Ecto neural progenitor cell (in vitro differentiated cells): ENCODE measurements around the gene RNMT.
"Not testable (repeated sequence)": the region's sequence is repeated elsewhere in the genome, so short reads cannot be mapped to it uniquely, and the experiment has no call there.

Experiments used
- DNase-seq: peaks from one replicate; pipeline ENCODE4 v3.0.0-alpha.2; 2018; ENCODE audit warnings: low spot score

The RNMT gene

DNA sequence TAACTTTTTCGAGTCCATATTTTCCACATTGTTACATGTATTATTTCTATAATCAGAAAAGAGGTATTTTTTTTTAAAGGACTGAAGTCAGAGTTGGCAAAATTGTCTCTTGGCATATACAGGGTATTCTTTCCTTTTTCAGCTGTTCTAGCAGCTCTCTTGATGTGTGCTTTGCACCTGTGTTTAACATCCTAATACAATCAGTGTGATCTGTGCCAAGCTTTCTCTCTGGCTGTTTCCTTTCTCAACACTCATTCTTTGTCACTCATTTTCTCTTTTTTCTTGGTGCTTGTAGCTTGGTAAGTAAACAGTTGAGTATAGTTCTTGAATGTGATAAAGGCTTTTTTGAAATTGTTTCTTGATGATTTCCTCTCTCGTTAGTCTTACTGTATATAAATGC, 9.2 kb downstream of the RNMT start:
- no peak for DNase-seq

DNA sequence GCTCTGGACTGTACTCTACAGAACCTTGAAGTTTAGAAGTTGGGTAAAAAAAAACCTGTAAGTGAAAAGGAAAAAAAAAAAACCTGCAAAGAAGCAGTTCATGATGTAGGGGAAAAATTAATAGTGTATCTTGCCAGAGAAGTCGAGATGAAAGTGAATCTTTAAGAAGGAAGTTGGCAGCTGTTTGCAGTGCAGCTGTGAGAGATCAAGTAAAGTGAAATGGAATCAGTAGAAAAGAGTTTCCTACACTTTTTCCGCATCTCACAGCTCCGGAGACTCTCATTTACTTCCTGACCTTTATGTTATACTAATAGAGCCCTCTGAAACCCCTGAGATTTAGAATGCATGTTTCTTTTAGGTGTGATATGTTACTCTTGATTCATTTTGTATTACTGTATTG, 19.2 kb downstream of the RNMT start:
- no peak for DNase-seq

DNA sequence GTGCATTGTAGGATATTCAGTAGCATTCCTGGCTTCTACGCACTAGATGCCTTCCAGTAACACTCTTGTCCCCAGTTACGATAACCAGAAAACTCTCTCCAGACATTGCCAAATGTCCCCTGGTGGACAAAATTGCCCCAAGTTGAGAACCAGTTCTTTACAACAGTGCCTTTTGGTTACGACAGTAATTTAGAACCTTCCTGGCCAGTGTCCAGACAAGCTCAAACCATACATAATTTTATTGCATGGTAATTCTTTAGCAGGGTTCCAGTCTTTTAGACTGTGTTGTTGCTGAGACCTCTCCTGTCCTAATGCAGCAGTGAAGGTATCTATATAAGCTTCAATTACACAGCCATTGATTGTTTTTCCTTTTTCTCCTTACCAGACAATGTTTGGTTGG, 20.2 kb downstream of the RNMT start:
- DNase-seq = no peak

DNA sequence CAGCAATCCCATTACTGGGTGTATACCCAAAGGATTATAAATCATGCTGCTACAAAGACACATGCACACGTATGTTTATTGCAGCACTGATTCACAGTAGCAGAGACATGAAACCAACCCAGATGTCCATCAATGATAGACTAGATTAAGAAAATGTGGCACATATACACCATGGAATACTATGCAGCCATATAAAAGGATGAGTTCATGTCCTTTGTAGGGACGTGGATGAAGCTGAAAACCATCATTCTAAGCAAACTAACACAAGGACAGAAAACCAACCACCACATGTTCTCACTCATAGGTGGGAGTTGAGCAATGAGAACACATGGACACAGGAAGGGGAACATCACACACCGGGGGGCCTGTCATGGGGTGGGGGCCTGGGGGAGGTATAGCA, 25.1 kb downstream of the RNMT start:
- DNase-seq = not testable (repeated sequence)

DNA sequence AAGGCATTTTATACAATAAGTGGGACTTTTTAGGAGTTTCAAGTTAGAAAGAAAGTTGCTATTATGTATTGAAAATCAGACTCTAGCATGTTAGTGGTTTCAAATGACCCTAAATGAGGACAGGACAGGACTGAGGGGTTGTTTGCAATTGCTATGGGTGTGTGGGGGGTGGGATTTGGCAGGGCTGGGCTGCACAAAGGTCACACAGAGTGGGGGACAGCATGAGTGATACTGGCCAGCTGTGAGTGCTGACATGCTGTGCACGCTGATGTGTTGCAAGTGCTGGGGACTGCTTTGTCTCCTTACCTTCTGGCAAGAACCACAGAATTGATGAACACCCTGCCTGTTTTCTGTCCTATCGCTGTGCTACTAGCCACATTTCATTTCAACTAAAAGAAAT, 29.8 kb downstream of the RNMT start:
- DNase-seq = no peak

DNA sequence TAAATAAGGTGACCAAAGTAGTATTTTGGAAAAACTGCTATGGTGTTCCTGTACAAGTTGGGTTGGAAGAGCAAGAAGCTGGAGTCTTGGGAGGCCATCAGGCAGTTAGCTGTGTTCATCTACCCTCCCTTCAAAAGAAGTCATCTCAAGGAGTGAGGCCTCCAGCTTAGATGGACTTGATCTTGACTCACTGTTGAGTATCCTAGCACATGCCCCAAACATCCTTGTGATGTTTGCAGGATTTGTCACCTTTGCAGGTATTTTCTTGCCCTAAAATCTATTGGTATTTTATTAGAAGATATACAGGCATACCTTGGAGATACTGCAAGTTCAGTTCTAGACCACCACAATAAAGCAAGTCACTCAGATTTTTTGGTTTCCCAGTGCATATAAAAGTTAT, 30.2 kb downstream of the RNMT start:
- DNase-seq = no peak

DNA sequence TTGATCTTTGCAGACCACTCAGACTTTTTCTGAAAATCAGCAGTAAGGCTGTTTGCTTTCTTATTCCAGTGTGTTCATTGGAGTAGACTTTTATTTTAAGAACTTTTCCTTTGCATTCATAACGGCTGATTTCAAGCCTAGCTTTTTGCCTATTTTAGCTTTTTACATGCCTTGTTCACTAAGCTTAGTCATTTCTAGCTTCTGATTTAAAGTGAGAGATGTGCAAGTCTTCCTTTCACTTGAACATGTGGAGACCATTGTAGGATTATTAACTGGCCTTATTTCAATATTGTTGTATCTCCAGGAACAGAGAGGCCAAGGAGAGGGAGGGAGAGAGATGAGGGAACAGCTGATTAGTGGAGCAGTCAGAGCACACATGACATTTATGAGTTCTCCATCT, 32.1 kb downstream of the RNMT start:
- DNase-seq = no peak

DNA sequence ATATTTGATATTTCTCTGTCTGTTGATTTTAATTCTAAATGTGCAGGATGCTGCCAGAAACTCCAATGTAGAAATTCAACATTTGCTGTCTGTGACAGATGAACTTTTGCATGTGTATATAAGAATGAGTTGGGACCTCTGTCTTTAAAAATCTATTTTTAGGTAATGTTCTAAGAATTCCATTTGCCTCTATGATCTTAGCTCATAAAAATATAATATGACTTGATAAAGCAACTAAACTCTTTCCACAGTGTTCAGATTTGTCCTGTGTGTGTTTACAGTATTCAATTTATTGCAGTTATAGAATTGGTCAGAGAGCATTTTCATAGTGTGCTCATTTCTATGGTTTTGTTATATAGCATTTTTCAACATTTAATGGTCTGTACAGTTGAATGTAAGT, 33.6 kb downstream of the RNMT start:
- no peak for DNase-seq

DNA sequence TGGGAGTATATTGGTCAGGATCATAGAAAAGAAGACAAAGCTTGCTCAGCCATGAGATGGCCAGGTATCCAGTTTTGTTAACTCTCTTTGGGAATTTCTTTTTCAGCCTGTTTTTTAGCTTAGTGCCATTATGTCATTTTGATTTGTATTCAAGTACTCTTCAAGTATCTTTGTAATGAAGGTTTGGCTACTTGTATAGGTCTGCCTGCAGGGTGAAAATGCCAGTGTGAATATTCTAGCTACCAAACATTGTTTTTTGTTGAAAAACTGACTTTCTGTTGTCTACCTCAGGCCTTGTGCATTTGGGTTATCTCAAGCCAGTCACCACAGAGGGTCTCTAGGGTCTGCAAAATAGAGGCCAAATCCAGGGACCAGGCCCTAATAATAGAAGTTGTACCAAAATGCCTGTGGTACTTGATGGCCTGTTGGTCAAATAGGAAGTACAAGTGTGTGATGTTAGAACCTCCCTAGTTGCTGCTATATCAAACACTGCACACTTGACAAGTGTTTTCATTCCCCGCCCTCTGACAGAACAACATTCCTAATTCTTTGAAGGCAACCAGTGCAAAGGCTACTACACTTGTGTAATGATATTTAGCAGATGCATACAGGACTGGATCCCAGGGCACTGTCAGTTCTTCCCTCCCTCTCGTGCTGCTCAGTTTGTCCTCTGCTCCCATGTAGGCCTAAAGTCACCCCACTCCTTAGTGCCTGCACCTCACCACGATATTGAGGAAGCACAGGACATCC, 36.4 kb downstream of the RNMT start:
- no peak for DNase-seq

DNA sequence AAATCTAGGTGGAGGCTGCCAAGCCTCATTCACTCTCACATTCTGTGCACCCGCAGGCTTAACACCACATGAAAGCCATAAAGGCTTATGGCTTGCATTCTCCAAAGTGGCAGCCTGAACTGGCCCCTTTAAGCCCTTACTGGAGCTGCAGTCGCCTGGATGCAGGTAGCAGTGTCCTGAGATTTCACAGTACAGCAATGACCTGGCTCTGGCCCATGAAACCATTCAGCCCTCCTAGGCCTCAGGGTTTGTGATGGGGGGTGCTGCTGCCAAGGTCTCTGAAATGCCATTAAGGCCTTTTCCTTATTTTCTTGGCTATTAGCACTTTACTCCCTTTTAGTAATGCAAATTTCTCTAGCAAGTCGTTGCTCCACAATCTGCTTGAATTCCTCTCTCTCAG, 48.6 kb downstream of the RNMT start:
- no peak for DNase-seq

DNA sequence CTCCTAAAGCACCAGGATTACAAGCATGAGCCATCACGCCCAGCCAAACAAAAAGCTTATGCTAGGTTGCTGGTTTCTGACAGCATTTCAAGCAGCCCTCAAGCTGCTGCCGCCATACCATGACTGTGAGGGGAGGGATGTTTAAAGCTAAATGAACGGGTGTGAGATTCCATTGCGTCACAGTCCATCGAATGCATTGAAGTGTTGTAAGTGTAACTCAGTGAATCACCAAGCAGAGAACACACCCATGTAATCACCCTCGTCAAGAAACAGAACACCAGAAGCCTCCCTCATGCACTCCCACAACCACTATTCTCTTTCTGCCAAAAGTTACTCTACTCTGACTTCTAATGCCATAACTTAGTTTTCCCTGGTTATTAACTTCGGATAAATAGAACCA, 64.7 kb downstream of the RNMT start:
- DNase-seq = no peak

DNA sequence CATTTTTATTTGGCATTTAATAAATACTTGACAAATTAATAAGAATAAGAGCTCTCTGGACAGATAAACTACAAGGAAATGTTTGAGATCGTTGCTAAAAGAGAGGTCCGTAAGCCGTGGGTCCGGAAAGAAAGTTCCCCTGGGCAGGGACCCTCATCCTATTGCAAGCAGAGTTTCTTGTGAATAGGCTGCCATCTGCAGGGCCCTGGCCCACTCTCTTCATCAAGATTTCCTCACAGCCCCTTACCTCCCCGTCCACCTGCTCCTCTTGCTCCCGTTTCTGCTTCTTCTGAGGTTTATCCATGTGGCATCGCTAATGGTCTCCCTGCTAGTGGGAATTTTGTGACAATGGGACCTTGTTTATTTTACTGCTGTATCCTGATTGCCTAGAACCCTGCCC, 67.3 kb downstream of the RNMT start:
- no peak for DNase-seq

DNA sequence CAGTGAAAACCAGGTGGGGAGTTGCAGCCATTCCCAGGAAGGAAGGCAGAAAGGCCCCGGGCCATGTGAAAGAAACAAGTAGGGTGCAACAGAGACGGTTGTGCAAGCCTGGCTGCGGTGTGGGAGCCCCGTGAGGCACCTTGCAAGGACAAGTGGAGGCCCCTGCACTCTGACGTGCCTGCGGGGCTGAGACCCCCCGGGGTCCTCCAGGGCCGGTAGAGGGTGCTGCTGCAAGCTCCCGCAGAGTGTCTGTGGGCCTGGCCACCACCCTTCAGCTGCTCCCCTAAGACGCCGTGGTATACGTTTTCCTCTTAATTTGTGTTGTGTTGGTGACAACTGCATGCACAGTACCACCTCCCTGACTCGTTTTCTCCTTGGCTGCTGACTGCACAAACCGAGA, 70.0 kb downstream of the RNMT start:
- DNase-seq = no peak

DNA sequence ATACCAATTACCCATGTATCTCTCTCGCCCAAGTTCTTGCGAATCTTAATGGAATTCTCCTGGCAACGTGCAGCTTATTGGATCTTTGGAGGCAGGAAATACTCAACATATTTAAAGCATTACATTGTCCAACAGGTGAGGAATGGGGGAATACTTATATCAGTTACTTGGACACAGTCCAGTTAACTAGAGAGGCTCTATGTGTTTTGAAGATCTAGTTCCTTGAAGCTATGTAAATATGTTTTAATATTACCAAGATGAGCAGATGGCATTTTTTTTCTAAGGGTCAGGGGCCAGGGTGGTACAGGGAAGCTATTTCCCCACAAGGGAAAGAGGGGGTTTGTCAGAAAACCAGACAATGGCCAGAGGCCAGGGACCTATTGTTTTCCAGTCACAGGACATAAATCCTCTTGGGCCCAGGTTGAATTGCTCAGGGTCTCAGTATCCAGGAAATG, 70.7 kb downstream of the RNMT start:
- no peak for DNase-seq

DNA sequence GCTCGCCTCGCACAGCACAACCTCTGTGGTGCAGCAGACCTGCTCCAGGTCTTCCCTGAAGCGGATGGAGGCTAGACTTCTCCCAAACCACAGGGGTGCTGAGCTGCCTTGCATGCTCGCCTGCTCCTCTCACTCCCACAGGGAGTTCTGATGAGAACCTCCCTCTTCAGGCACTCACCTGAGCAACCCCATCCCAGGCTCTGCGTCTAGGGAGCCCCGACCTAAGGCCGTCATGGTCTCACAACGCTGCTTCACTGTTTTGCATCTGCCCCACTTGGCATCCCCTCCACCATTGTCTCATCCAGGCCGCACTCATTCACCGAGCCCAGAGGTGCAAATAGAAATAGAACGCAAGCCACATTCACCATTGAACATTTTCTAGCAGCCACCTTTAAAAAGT, 72.9 kb downstream of the RNMT start:
- no peak for DNase-seq

DNA sequence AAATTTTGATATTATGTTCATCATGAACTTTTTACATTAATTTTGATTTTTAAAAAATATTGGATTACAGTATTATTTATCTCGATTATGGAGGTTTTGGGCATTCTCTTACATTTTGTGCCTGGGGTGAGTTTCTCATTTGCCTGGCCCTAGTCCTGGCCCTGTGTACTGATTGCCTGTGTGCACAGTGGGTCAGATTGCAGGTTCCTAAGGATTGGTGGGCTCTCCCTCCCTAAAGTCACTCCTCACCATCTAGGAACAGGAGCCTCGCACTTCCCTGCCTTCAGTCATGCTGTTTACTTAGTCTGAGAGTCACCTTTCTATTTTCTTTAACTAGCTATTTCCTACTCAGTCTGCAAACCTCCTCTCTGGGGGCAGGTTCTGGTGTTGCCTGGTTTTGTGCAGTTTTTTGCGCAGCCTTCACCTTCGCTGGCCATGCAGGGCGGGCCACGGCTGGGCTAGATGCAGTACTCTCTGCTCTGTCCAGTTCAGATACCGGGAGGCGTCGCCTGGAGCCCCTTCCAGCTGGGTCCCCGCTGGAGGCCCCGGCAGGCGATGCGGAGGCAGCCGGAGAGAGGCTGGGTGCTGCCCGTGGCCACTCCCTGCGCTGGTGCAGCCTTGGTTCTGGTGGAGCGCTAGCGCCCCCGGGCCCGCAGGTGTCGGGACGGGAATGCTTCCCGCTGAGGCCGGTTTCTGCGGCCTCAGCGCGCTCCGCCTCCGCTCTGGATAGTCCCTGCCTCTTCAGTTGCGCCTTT, 74.2 kb downstream of the RNMT start:
- peak; percentile 74 for DNase-seq

DNA sequence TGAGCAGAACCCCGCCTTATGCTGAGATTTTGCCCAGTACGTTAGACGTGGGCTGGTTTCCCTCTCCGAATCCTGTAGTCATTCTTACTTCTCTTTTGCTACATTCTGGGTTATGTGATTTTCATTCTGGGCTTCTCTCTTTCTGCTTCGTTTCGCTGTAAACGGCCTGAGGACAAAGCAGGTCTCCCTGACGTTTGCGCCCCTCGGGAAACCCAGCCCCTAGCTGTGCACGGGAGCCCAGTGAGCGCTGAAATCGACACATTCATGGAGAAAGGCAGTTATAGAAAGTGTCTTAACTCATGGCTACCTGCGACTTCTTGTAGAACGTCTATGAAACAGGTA, 74.8 kb downstream of the RNMT start:
- DNase-seq = no peak

DNA sequence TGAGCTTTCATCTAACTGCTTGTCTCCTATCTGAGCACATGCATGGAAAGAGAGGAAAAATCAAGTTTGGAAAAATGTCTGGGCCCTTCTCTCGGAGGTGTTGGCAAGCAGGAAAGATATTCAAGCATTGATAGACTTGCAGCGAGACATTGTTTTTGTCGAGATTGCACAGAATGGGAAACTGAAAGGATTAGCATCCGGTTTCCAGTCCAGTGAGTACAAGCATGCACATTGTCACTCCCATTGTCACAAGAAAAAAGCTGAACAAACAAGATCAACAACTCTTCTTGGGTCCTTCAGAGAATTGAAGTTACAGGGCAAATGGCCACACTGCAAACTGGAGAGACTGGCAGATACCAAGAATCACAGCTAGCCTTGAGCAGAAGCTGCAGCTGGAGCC, 77.8 kb downstream of the RNMT start:
- no peak for DNase-seq

DNA sequence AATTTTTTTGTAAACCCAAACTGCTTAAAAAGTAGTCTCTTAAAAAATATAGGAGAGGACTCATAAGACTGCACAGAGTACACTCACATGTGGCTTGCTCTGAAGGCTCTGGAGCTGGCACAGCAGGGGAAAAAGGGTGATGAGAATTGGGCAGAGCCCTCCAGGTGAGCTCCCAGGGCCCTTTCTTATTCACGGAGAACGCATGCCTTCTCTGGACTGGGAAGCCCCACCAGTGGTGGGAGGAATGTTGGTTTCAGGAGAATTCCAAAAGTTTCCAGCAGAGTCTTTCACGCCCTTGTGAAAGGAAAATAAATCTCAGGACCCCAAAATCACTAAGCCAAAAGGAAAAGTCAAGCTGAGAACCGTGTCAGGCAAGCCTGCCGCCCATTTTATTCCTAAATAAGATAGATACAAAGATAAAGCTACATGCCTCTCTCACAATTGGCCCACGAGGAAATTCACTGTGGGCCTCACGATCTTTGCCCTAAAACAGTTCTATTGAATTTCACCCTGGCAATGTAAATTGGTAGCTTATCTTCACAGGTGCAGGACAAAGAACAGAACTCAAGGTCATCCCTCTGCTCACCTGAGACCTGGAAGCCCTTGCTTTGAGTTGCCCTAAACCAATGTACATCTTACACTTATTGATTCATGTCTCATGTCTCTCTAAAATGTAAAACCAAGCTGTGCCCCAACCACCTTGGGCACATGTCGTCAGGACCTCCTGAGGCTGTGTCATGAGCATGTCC, 82.0 kb downstream of the RNMT start:
- no peak for DNase-seq

DNA sequence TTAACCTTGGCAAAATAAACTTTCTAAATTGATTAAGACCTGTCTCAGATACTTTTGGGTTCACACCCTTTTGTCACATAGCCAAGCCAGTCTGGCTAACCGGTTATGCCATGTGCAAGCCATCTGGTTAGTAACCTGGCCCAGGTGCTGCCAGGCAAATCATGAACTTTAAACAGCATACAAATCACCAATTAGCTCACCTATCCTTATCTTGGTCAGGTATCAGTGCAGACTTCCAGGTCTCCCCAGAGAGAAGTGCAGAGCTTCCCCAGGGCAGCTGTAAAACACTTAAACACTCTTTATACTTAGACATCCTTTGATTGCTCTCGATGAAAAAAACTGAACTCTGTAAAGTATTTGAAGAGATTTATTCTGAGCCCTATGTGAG, 82.6 kb downstream of the RNMT start:
- DNase-seq = no peak

DNA sequence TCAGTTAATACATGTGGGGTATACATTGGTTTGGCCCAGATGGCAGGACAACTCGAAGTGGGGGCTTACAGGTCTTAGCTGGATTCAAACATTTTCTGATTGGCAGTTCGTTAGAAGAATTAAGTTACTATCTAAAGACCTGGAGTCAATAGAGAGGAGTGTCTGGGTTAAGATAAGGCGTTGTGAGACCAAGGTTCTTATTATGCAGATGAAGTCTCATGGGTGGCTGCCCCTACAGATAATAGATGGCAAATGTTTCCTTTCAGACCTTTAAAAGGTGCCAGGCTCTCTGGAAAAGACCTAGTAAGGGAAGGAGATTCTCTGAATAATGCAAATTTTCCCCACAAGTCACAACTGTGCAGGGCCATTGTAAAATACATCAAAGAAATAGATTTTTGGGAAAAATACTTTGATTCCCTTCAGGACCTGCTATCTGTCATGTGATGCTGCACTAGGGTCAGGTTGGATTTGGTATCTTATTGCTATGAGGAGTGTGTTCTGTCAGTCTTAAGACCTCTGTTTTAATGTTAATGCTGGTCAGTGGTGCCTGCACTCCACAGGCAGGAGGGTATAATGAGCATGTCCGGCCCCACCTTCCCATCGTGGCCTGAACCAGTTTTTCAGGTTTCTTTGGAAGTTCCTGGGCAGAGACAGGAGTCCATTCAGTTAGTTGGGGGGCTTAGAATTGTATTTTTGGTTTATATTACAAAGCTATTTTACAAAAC, 83.2 kb downstream of the RNMT start:
- DNase-seq = no peak

DNA sequence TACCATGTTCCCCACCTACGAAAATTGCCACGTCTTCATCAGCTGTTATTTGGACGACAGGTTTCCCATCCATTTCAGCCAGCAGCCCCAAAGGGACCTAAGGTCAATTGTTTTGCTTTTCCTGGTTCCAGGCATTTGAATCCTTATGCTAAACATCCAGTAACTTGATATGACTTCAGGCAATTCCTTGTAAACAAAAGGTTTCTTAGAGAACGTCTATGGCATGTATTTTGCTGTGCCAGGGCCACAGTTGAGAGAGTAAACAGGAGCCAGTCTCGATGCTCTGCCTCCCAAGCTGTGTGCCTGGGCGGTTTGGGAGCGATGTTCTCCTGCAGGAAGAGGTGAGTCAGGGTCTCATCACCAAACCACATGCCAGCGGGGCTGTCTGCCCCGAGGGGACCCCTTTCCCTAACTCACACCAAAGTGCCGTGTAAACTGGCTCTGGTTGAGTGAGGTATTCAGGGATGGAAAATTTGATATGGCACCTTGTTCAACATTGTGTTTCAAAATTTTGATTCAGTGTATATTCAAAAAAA, 84.5 kb downstream of the RNMT start:
- no peak for DNase-seq
